Breast epithelium (tissue), 4 donors: Measurements from ENCODE around the gene ZRSR2. TPM values are rescaled to one million over a fixed set of nuclear protein-coding genes. Genes with fewer than 3 reads are reported as not detected.
A peak's percentile ranks its signal among the peaks of the same experiment; 100 is the strongest.

Experiments used
- DNase-seq, 2 donors: peaks; one replicate each; pipeline ENCODE4 v3.0.0-alpha.2; 2019; ENCODE audit warnings: low spot score in 2 of 2
- H3K27ac ChIP-seq, 2 donors: fragments of 200-600 bp; sonication (generic) in 1 of 2; one replicate each; pipeline ENCODE4 v1.5.1; 2016 to 2019; ENCODE audit warnings: mild to moderate bottlenecking in 1 of 2
- H3K27me3 ChIP-seq, 2 donors: fragments of 200-600 bp; sonication (generic) in 1 of 2; one replicate each; pipeline versions ENCODE4 v1.5.1 to v1.6.0; 2017 to 2019; ENCODE audit warnings: control low read depth in 1 of 2, mild to moderate bottlenecking in 1 of 2
- H3K36me3 ChIP-seq: fragments of 200-600 bp; one replicate; pipeline ENCODE4 v1.5.1; 2019
- H3K4me1 ChIP-seq, 2 donors: fragments of 200-600 bp; sonication (generic); one replicate each; pipeline ENCODE4 v1.5.1; 2016 to 2019; ENCODE audit warnings: control low read depth in 1 of 2
- H3K4me3 ChIP-seq, 3 donors: fragments of 200-600 bp; sonication (generic); 1 replicate in 2 of 3; 2 replicates in 1 of 3; pipeline ENCODE4 v1.5.1; 2016 to 2019; ENCODE audit warnings: mild to moderate bottlenecking in 3 of 3, moderate library complexity in 2 of 3
- H3K9me3 ChIP-seq, 2 donors: fragments of 200-600 bp; sonication (generic) in 1 of 2; one replicate each; pipeline ENCODE4 v1.5.1; 2016 to 2019; ENCODE audit warnings: control low read depth in 1 of 2
- CTCF ChIP-seq, 3 donors: fragments of 450-650 bp; IDR thresholded peaks; one replicate each; pipeline ENCODE4 v1.5.1; 2016 to 2017; ENCODE audit warnings: antibody characterized with exemption in 3 of 3, mild to moderate bottlenecking in 3 of 3, moderate library complexity in 3 of 3
- POLR2A ChIP-seq: fragments of 450-650 bp; IDR thresholded peaks from one replicate; pipeline ENCODE4 v1.6.1; 2016; ENCODE audit warnings: antibody characterized with exemption, mild to moderate bottlenecking, moderate library complexity
- POLR2AphosphoS5 ChIP-seq, 3 donors: sonication (generic); formaldehyde crosslinking; IDR thresholded peaks; one replicate each; pipeline ENCODE4 v1.6.1; 2017; ENCODE audit warnings: antibody characterized with exemption in 3 of 3
- intact Hi-C: fragments of 100-400 bp; cut with DNase I; formaldehyde crosslinking; loops from one replicate; pipeline ENCODE4 v1.15.1; 2023; ENCODE audit warnings: low total_unique reads
- total RNA-seq, 3 donors: library from RNA; depleted of rRNA; stranded (reverse); fragments of >200 nt; gene quantifications; one replicate each; pipeline ENCODE4 v1.1.0, GENCODE V29; 2016

The ZRSR2 gene
- total RNA-seq, 3 donors from 2014 or later: 8.9 to 9.8 (median 9.8) TPM

GRCh38 chrX:15841853-15842516 lies 51.7 kb downstream of the ZRSR2 start:
- Histone ChIP-seq H3K27me3 (no peaks in the 10 kb centered on the region), H3K9me3 (no peaks in the 10 kb centered on the region), H3K4me3 (no peak overlapping the region), H3K4me1 (no peaks in the 10 kb centered on the region), H3K27ac (no peak overlapping the region), H3K36me3 (no peaks in the 10 kb centered on the region)
- intact Hi-C loops: no loop called here
- TF ChIP-seq POLR2A (no peak), POLR2AphosphoS5 (IDR thresholded peaks at IDR 0.05) (no peak), CTCF (IDR thresholded peaks at IDR 0.05) (no peak)
- no peak for DNase-seq

GRCh38 chrX:15843960-15844359 lies 53.7 kb downstream of the ZRSR2 start:
- Histone ChIP-seq H3K27ac (no peak overlapping the region), H3K36me3 (no peaks in the 10 kb centered on the region), H3K27me3 (no peaks in the 10 kb centered on the region), H3K4me1 (no peaks in the 10 kb centered on the region), H3K9me3 (no peaks in the 10 kb centered on the region), H3K4me3 (no peak overlapping the region)
- TF ChIP-seq CTCF (IDR thresholded peaks at IDR 0.05): no peak
- TF ChIP-seq POLR2AphosphoS5 (IDR thresholded peaks at IDR 0.05): no peak
- no peak for TF ChIP-seq POLR2A
- no peak for DNase-seq
- intact Hi-C loops: no loop called here

GRCh38 chrX:15848576-15848975 lies 58.3 kb downstream of the ZRSR2 start:
- intact Hi-C loops: no loop called here
- TF ChIP-seq POLR2A (no peak), POLR2AphosphoS5 (IDR thresholded peaks at IDR 0.05) (no peak), CTCF (IDR thresholded peaks at IDR 0.05) (no peak)
- H3K36me3 ChIP-seq: no peaks in the 10 kb centered on the region
- H3K4me3 ChIP-seq: no peak overlapping the region
- DNase-seq: no peak
- peaks cover 0 to 6% of the 10 kb centered on the region in 2 donors for H3K27me3 ChIP-seq
- no peaks in the 10 kb centered on the region for H3K4me1 ChIP-seq
- no peak overlapping the region for H3K27ac ChIP-seq
- no peaks in the 10 kb centered on the region for H3K9me3 ChIP-seq

- Histone ChIP-seq H3K9me3 (no peaks in the 10 kb centered on the region), H3K27ac (no peak overlapping the region), H3K36me3 (no peaks in the 10 kb centered on the region), H3K27me3 (peaks cover 0 to 6% of the 10 kb centered on the region in 2 donors), H3K4me1 (no peaks in the 10 kb centered on the region), H3K4me3 (no peak overlapping the region)
- no peak for DNase-seq
- intact Hi-C loops: no loop called here
- TF ChIP-seq CTCF (IDR thresholded peaks at IDR 0.05) (no peak), POLR2AphosphoS5 (IDR thresholded peaks at IDR 0.05) (no peak), POLR2A (no peak)
Measured at GRCh38 chrX:15849555-15849954, 59.3 kb downstream of the ZRSR2 start.

GRCh38 chrX:15853586-15854079 lies 63.3 kb downstream of the ZRSR2 start:
- H3K36me3 ChIP-seq: no peaks in the 10 kb centered on the region
- TF ChIP-seq CTCF (IDR thresholded peaks at IDR 0.05) (no peak), POLR2AphosphoS5 (IDR thresholded peaks at IDR 0.05) (no peak), POLR2A (no peak)
- peaks cover 0 to 3% of the 10 kb centered on the region in 2 donors for H3K4me1 ChIP-seq
- H3K27me3 ChIP-seq: peaks cover 0 to 15% of the 10 kb centered on the region in 2 donors
- DNase-seq: no peak
- H3K27ac ChIP-seq: peak overlapping the region in 1 of 2 donors; percentile 84
- peak overlapping the region; percentile 65 to 81 (median 81) for H3K4me3 ChIP-seq
- H3K9me3 ChIP-seq: no peaks in the 10 kb centered on the region
- intact Hi-C loops: no loop called here
